ENCODE results near the gene YIF1B. TPM values are rescaled to one million over a fixed set of nuclear protein-coding genes. Genes with fewer than 3 reads are reported as not detected.

The YIF1B gene
- total and polyA plus RNA-seq, 9 of the 15 experiments (the other 6 are each of a cell fraction or from before 2014, with no cell fraction given) = 8.5 to 586 (median 323) TPM

DNA sequence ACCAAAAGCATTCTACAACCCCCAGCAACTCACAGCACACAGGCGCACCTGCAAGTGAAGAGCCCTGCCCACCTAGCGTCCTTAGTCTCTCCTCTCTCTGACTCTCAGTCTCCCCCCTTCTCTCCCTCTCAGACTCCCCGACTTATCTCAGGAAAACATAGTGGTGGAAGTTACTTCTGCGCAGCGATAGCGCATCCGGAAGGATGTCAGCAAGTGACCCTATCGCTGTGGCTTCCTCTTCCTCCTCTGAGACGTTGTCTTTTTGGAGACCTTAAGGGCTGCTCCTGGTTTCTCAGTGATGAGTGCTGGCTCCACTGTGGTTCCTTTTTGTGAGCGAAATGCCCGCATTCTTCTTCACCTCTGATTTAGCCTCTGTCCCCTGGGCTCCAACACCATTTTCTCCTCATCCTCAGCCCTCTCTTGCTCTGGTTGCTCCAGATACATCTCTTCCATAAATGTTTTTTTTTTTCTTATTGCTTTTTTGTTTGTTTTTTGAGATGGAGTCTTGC is 1.4 kb upstream of the YIF1B start (continued):
- TF ChIP-seq YY1 (IDR thresholded peaks at IDR 0.05; ENCODE audit: borderline replicate concordance in 1 of 3, control insufficient read depth in 1 of 3, extremely low read depth in 1 of 3, insufficient read depth in 3 of 3, insufficient read length in 1 of 3, insufficient replicate concordance in 2 of 3, low read depth in 1 of 3, low read length in 2 of 3) (peak in 1 of 3 experiments; percentile 76), SMAD4 (CRISPR knock-in tag; conservative IDR thresholded peaks at IDR 0.05) (peak; percentile 91), SIN3B (IDR thresholded peaks at IDR 0.05; ENCODE audit: low read depth) (no peak), XRCC4 (IDR thresholded peaks at IDR 0.05; ENCODE audit: extremely low read depth, insufficient read depth, insufficient read length) (no peak), HCFC1 (IDR thresholded peaks at IDR 0.05; ENCODE audit: low read depth, low read length) (no peak), ETV6 (IDR thresholded peaks at IDR 0.05; ENCODE audit: borderline replicate concordance in 1 of 2, low read depth in 2 of 2, low read length in 1 of 2) (peak; percentile 100), ETV6 (CRISPR knock-in tag; IDR thresholded peaks at IDR 0.05; ENCODE audit: borderline replicate concordance) (no peak), KLF6 (CRISPR knock-in tag; IDR thresholded peaks at IDR 0.05; ENCODE audit: borderline replicate concordance) (no peak), GATAD2A (IDR thresholded peaks at IDR 0.05) (peak; percentile 68), SNIP1 (IDR thresholded peaks at IDR 0.05; ENCODE audit: low read depth) (no peak), PHF8 (IDR thresholded peaks at IDR 0.05; ENCODE audit: borderline replicate concordance, low read length) (peak; percentile 32; the same call in 1 of the 2 replicates), SMARCE1 (IDR thresholded peaks at IDR 0.05) (peak; percentile 98), ZNF3 (CRISPR knock-in tag; IDR thresholded peaks at IDR 0.05) (no peak)
- TF ChIP-seq, protein P1, sequence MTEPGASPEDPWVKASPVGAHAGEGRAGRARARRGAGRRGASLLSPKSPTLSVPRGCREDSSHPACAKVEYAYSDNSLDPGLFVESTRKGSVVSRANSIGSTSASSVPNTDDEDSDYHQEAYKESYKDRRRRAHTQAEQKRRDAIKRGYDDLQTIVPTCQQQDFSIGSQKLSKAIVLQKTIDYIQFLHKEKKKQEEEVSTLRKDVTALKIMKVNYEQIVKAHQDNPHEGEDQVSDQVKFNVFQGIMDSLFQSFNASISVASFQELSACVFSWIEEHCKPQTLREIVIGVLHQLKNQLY (CRISPR knock-in tag; conservative IDR thresholded peaks at IDR 0.05) = no peak
- TF ChIP-seq, protein P2, sequence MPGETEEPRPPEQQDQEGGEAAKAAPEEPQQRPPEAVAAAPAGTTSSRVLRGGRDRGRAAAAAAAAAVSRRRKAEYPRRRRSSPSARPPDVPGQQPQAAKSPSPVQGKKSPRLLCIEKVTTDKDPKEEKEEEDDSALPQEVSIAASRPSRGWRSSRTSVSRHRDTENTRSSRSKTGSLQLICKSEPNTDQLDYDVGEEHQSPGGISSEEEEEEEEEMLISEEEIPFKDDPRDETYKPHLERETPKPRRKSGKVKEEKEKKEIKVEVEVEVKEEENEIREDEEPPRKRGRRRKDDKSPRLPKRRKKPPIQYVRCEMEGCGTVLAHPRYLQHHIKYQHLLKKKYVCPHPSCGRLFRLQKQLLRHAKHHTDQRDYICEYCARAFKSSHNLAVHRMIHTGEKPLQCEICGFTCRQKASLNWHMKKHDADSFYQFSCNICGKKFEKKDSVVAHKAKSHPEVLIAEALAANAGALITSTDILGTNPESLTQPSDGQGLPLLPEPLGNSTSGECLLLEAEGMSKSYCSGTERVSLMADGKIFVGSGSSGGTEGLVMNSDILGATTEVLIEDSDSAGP (CRISPR knock-in tag; IDR thresholded peaks at IDR 0.05) = no peak
- TF ChIP-seq, protein P3, sequence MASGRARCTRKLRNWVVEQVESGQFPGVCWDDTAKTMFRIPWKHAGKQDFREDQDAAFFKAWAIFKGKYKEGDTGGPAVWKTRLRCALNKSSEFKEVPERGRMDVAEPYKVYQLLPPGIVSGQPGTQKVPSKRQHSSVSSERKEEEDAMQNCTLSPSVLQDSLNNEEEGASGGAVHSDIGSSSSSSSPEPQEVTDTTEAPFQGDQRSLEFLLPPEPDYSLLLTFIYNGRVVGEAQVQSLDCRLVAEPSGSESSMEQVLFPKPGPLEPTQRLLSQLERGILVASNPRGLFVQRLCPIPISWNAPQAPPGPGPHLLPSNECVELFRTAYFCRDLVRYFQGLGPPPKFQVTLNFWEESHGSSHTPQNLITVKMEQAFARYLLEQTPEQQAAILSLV (tag; IDR thresholded peaks at IDR 0.05) = no peak
- TF ChIP-seq, protein P4, sequence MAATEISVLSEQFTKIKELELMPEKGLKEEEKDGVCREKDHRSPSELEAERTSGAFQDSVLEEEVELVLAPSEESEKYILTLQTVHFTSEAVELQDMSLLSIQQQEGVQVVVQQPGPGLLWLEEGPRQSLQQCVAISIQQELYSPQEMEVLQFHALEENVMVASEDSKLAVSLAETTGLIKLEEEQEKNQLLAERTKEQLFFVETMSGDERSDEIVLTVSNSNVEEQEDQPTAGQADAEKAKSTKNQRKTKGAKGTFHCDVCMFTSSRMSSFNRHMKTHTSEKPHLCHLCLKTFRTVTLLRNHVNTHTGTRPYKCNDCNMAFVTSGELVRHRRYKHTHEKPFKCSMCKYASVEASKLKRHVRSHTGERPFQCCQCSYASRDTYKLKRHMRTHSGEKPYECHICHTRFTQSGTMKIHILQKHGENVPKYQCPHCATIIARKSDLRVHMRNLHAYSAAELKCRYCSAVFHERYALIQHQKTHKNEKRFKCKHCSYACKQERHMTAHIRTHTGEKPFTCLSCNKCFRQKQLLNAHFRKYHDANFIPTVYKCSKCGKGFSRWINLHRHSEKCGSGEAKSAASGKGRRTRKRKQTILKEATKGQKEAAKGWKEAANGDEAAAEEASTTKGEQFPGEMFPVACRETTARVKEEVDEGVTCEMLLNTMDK (IDR thresholded peaks at IDR 0.05; ENCODE audit: borderline replicate concordance, insufficient read depth, low read depth, low read length, poor library complexity, severe bottlenecking) = no peak

Data from K562 (cell line).